Panc1 (cell line): ENCODE results near the gene PLCB4. TPM values are rescaled to one million over a fixed set of nuclear protein-coding genes. Genes with fewer than 3 reads are reported as not detected.

ENCODE experiments used
- ATAC-seq: fragments of 200-7000 bp; cut with Tn5 transposase; 2 replicates; pipeline ENCODE4 v1.9.1; 2020; ENCODE audit warnings: mild to moderate bottlenecking, moderate library complexity
- BruUV-seq: library from RNA; stranded (reverse); fragments of 400-500 nt; replicated peaks from 2 replicates; lab custom pipeline; 2021; lab: Mats Ljungman, UMichigan
- CTCF ChIA-PET: fragments of 300-600 bp; sonication (Branson Sonifier 250); formaldehyde crosslinking; loops from one replicate; lab custom pipeline; 2022; ENCODE audit warnings: antibody characterized with exemption; lab: Charles Lee
- POLR2A ChIA-PET: fragments of 300-600 bp; sonication (Branson Sonifier 250); formaldehyde crosslinking; loops from one replicate; lab custom pipeline; 2022; ENCODE audit warnings: antibody characterized with exemption; lab: Charles Lee
- DNase-seq: peaks from one replicate; pipeline ENCODE4 v3.0.0-alpha.2; 2010; ENCODE audit warnings: low read depth, low spot score
- H3K27ac ChIP-seq: 2 replicates; pipeline ENCODE4 v1.5.1; 2011; ENCODE audit warnings: mild to moderate bottlenecking, low read length, inconsistent platforms
- H3K27me3 ChIP-seq: fragments of 200-500 bp; sonication (Bioruptor generic); 2 replicates; pipeline ENCODE4 v1.6.0; 2014; ENCODE audit warnings: low read length, inconsistent platforms; ENCODE audit not compliant: control insufficient read depth, insufficient read depth
- H3K36me3 ChIP-seq: fragments of 200-500 bp; sonication (Bioruptor generic); 2 replicates; pipeline ENCODE4 v1.5.1; 2014; ENCODE audit warnings: inconsistent platforms, mild to moderate bottlenecking, low read length, moderate library complexity; ENCODE audit not compliant: control insufficient read depth, insufficient read depth
- H3K4me1 ChIP-seq: 2 replicates; pipeline ENCODE4 v1.5.1; 2011; ENCODE audit warnings: inconsistent platforms, mild to moderate bottlenecking, low read length, moderate library complexity; ENCODE audit not compliant: control insufficient read depth, insufficient read depth
- H3K4me3 ChIP-seq, 2 experiments: 2 replicates each; pipeline ENCODE4 v1.5.1; 2011 to 2012; ENCODE audit warnings: low read depth in 2 of 2, low read length in 2 of 2, mild to moderate bottlenecking in 2 of 2, inconsistent platforms in 1 of 2, moderate library complexity in 1 of 2
- H3K9me3 ChIP-seq: fragments of 200-500 bp; sonication (Bioruptor generic); 2 replicates; pipeline ENCODE4 v1.5.1; 2014; ENCODE audit warnings: low read depth, mild to moderate bottlenecking, inconsistent platforms, low read length, moderate library complexity; ENCODE audit not compliant: control insufficient read depth, insufficient read depth
- CTCF ChIP-seq: fragments of 450-650 bp; IDR thresholded peaks from 2 replicates; pipeline ENCODE4 v1.5.1; 2017; ENCODE audit warnings: mild to moderate bottlenecking
- POLR2AphosphoS5 ChIP-seq: IDR thresholded peaks from 2 replicates; pipeline ENCODE4 v1.6.1; 2012; ENCODE audit warnings: mild to moderate bottlenecking, low read depth, low read length, moderate library complexity
- SIN3A ChIP-seq: IDR thresholded peaks from 2 replicates; pipeline ENCODE4 v1.6.1; 2012; ENCODE audit warnings: low read depth, mild to moderate bottlenecking, low read length, moderate library complexity, borderline replicate concordance; ENCODE audit not compliant: insufficient read depth
- TCF7L2 ChIP-seq: IDR thresholded peaks from 2 replicates; pipeline ENCODE4 v1.6.1; 2011; ENCODE audit warnings: mild to moderate bottlenecking, low read depth, low read length, inconsistent platforms
- in situ Hi-C: cut with HindIII; loops from 2 replicates; pipeline ENCODE4 v1.10.0; 2016; ENCODE audit warnings: low sequenced_read_pairs, low pct_unique_long_range_greater_than_20kb
- intact Hi-C: fragments of 100-400 bp; cut with micrococcal nuclease; formaldehyde crosslinking; loops from one replicate; pipeline ENCODE4 v1.10.0; 2022; ENCODE audit not compliant: unreplicated experiment
- total RNA-seq: library from RNA; stranded (reverse); gene quantifications from one replicate; pipeline ENCODE4 v1.2.1, GENCODE V29; 2021; ENCODE audit not compliant: unreplicated experiment
- TF ChIP-seq, protein P1 (sequence below), 2 experiments: IDR thresholded peaks; 2 replicates each; pipeline ENCODE4 v1.6.1; 2011 to 2012; ENCODE audit warnings: low read depth in 2 of 2, control low read depth in 1 of 2, low read length in 1 of 2, mild to moderate bottlenecking in 1 of 2, moderate library complexity in 1 of 2; ENCODE audit not compliant: insufficient read depth in 1 of 2

Gene PLCB4
- total RNA-seq, 1 experiment from 2014 or later: 1.5 TPM

DNA sequence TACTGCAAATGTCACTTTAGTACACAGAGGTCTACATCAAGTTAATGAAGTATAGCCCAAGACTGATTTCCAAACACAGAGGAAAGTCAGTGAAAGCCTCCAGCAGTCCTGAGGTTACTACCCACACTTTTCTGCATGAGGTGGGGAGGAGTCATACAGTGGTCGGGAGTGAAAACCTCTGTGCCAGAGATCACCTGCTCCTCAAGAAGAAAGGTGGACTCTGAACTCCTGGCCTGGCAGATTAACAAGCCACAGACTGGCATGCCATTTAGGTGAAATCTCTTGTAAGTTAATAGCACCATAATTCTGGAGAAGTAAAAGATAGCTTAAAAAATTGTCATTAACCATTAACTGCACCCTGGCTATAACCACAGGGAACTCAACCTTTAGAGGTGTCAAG, 320.5 kb downstream of the PLCB4 start:
- H3K27me3 ChIP-seq: no peaks in the 10 kb centered on the region
- DNase-seq: no peak
- ChIA-PET POLR2A (no interaction called here), CTCF (no interaction called here)
- no TSS peak for BruUV-seq
- in situ Hi-C loops: no loop called here
- no peaks in the 10 kb centered on the region for H3K36me3 ChIP-seq
- no peak overlapping the region for H3K27ac ChIP-seq
- no peaks in the 10 kb centered on the region for H3K4me1 ChIP-seq
- no peak overlapping the region for H3K4me3 ChIP-seq
- ATAC-seq: no peak
- intact Hi-C loops: no loop called here
- no peak for TF ChIP-seq SIN3A
- H3K9me3 ChIP-seq: no peaks in the 10 kb centered on the region

DNA sequence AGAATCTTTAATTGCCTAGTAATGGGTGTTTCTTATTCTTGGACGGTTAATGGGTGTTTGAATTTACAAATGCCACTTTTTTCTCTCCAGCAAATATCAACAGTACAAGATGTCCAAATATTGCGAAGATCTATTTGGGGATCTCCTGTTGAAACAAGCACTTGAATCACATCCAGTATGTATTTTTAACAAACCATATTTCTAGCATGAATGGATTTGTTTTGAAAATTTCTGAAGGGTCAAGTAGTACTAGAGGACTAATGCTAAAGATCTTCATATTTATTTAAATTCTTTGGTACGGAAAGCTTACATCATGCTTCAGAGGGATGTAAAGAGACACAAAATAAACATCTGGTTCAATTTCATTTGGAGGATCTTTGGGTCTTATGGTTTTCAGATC, 321.6 kb downstream of the PLCB4 start:
- H3K4me3 ChIP-seq: no peak overlapping the region
- ChIA-PET CTCF (no interaction called here), POLR2A (no interaction called here)
- intact Hi-C loops (no loop called here), in situ Hi-C loops (no loop called here)
- no peaks in the 10 kb centered on the region for H3K36me3 ChIP-seq
- no peak for ATAC-seq
- no peak overlapping the region for H3K27ac ChIP-seq
- TF ChIP-seq TCF7L2 (no peak), POLR2AphosphoS5 (no peak), CTCF (no peak), SIN3A (no peak)
- TF ChIP-seq, protein P1, sequence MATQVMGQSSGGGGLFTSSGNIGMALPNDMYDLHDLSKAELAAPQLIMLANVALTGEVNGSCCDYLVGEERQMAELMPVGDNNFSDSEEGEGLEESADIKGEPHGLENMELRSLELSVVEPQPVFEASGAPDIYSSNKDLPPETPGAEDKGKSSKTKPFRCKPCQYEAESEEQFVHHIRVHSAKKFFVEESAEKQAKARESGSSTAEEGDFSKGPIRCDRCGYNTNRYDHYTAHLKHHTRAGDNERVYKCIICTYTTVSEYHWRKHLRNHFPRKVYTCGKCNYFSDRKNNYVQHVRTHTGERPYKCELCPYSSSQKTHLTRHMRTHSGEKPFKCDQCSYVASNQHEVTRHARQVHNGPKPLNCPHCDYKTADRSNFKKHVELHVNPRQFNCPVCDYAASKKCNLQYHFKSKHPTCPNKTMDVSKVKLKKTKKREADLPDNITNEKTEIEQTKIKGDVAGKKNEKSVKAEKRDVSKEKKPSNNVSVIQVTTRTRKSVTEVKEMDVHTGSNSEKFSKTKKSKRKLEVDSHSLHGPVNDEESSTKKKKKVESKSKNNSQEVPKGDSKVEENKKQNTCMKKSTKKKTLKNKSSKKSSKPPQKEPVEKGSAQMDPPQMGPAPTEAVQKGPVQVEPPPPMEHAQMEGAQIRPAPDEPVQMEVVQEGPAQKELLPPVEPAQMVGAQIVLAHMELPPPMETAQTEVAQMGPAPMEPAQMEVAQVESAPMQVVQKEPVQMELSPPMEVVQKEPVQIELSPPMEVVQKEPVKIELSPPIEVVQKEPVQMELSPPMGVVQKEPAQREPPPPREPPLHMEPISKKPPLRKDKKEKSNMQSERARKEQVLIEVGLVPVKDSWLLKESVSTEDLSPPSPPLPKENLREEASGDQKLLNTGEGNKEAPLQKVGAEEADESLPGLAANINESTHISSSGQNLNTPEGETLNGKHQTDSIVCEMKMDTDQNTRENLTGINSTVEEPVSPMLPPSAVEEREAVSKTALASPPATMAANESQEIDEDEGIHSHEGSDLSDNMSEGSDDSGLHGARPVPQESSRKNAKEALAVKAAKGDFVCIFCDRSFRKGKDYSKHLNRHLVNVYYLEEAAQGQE (IDR thresholded peaks at IDR 0.05; ENCODE audit: insufficient read depth in 1 of 2, low read depth in 2 of 2, low read length in 1 of 2): no peak
- no peaks in the 10 kb centered on the region for H3K9me3 ChIP-seq
- DNase-seq: no peak
- H3K4me1 ChIP-seq: no peaks in the 10 kb centered on the region
- no TSS peak for BruUV-seq
- no peaks in the 10 kb centered on the region for H3K27me3 ChIP-seq
